Uterus (tissue), 4 donors: ENCODE results near the gene OBP2A. TPM values are rescaled to one million over a fixed set of nuclear protein-coding genes. Genes with fewer than 3 reads are reported as not detected.

ENCODE experiments used
- DNase-seq, 2 donors: peaks; one replicate each; pipeline ENCODE4 v3.0.0-alpha.2; 2019 to 2020
- H3K27ac ChIP-seq, 2 donors: fragments of 200-600 bp; sonication (generic); 1 replicate in 1 of 2; 2 replicates in 1 of 2; pipeline ENCODE4 v1.5.1; 2016 to 2018
- H3K27me3 ChIP-seq, 2 donors: fragments of 200-600 bp; sonication (generic); one replicate each; pipeline ENCODE4 v1.5.1; 2018 to 2019; ENCODE audit warnings: control low read depth in 1 of 2
- H3K36me3 ChIP-seq, 2 donors: fragments of 200-600 bp; sonication (generic); one replicate each; pipeline ENCODE4 v1.5.1; 2019; ENCODE audit warnings: control low read depth in 1 of 2
- H3K4me1 ChIP-seq, 2 donors: fragments of 200-600 bp; sonication (generic); one replicate each; pipeline ENCODE4 v1.5.1; 2018 to 2019; ENCODE audit warnings: control low read depth in 1 of 2
- H3K4me3 ChIP-seq, 2 donors: fragments of 200-600 bp; sonication (generic); 1 replicate in 1 of 2; 2 replicates in 1 of 2; pipeline ENCODE4 v1.5.1; 2018 to 2019; ENCODE audit warnings: mild to moderate bottlenecking in 1 of 2
- H3K9me3 ChIP-seq, 2 donors: fragments of 200-600 bp; sonication (generic); one replicate each; pipeline ENCODE4 v1.5.1; 2019; ENCODE audit warnings: control low read depth in 1 of 2
- CTCF ChIP-seq, 4 experiments: fragments of 200-600 bp in 2 of 4; fragments of 450-650 bp in 2 of 4; sonication (generic) in 2 of 4; IDR thresholded peaks; one replicate each; pipeline ENCODE4 v1.5.1; 2016 to 2019; ENCODE audit warnings: antibody characterized with exemption in 4 of 4, mild to moderate bottlenecking in 2 of 4, moderate library complexity in 1 of 4
- POLR2A ChIP-seq, 2 donors: fragments of 450-650 bp; IDR thresholded peaks; one replicate each; pipeline ENCODE4 v1.6.1; 2016; ENCODE audit warnings: antibody characterized with exemption in 2 of 2, mild to moderate bottlenecking in 1 of 2, moderate library complexity in 1 of 2
- intact Hi-C: fragments of 100-400 bp; cut with DNase I; formaldehyde crosslinking; loops from one replicate; pipeline ENCODE4 v1.15.1; 2023; ENCODE audit warnings: low total_unique reads
- total RNA-seq, 4 donors: library from RNA; depleted of rRNA in 3 of 4; stranded (reverse); fragments of >200 nt in 3 of 4; gene quantifications; one replicate each; pipeline versions ENCODE4 v1.1.0 to v1.2.4, GENCODE V29; 2014 to 2023
- donor health status: DM: yes; HTN: yes; CAD: no.

The OBP2A gene
- total RNA-seq, 4 donors from 2014 or later, result not detected

GRCh38 chr9:135555203-135555602 lies 9.3 kb downstream of the OBP2A start:
- no peaks in the 10 kb centered on the region for H3K27me3 ChIP-seq
- TF ChIP-seq POLR2A (IDR thresholded peaks at IDR 0.05) (no peak), CTCF (IDR thresholded peaks at IDR 0.05) (no peak)
- no peak for DNase-seq
- no peaks in the 10 kb centered on the region for H3K36me3 ChIP-seq
- H3K4me3 ChIP-seq, result no peak overlapping the region
- no peak overlapping the region for H3K27ac ChIP-seq
- no peaks in the 10 kb centered on the region for H3K4me1 ChIP-seq
- intact Hi-C loops, result no loop called here
- H3K9me3 ChIP-seq, result no peaks in the 10 kb centered on the region

- H3K36me3 ChIP-seq, result no peaks in the 10 kb centered on the region
- DNase-seq, result no peak
- no peaks in the 10 kb centered on the region for H3K9me3 ChIP-seq
- no peak overlapping the region for H3K4me3 ChIP-seq
- TF ChIP-seq POLR2A (IDR thresholded peaks at IDR 0.05), result no peak
- no peak for TF ChIP-seq CTCF (IDR thresholded peaks at IDR 0.05)
- no peak overlapping the region for H3K27ac ChIP-seq
- intact Hi-C loops, result no loop called here
- no peaks in the 10 kb centered on the region for H3K4me1 ChIP-seq
- no peaks in the 10 kb centered on the region for H3K27me3 ChIP-seq
These were observed 10.0 kb downstream of the OBP2A start for GRCh38 chr9:135555910-135556309.

- Histone ChIP-seq H3K36me3 (no peaks in the 10 kb centered on the region), H3K4me3 (no peak overlapping the region), H3K9me3 (no peaks in the 10 kb centered on the region), H3K27me3 (no peaks in the 10 kb centered on the region), H3K4me1 (no peaks in the 10 kb centered on the region), H3K27ac (no peak overlapping the region)
- intact Hi-C loops, result no loop called here
- no peak for TF ChIP-seq POLR2A (IDR thresholded peaks at IDR 0.05)
- no peak for TF ChIP-seq CTCF (IDR thresholded peaks at IDR 0.05)
- no peak for DNase-seq
These were observed 13.7 kb downstream of the OBP2A start for GRCh38 chr9:135559606-135560005.

GRCh38 chr9:135561391-135562234 lies 15.7 kb downstream of the OBP2A start, which contains the start of gene PAEP:
PAEP (plus strand) TSS chr9:135561756.
- no peaks in the 10 kb centered on the region for H3K36me3 ChIP-seq
- H3K27me3 ChIP-seq, result no peaks in the 10 kb centered on the region
- H3K4me1 ChIP-seq, result no peaks in the 10 kb centered on the region
- H3K27ac ChIP-seq, result no peak within 1 kb of the TSS
- H3K9me3 ChIP-seq, result no peaks in the 10 kb centered on the region
- H3K4me3 ChIP-seq, result no peak within 1 kb of the TSS
- intact Hi-C loops, result no loop called here
- TF ChIP-seq POLR2A (IDR thresholded peaks at IDR 0.05) (no peak), CTCF (IDR thresholded peaks at IDR 0.05) (no peak)
- DNase-seq, result no peak

- Histone ChIP-seq H3K4me3 (no peak overlapping the region), H3K4me1 (no peaks in the 10 kb centered on the region), H3K9me3 (no peaks in the 10 kb centered on the region), H3K27me3 (no peaks in the 10 kb centered on the region), H3K27ac (no peak overlapping the region), H3K36me3 (no peaks in the 10 kb centered on the region)
- no peak for DNase-seq
- intact Hi-C loops, result no loop called here
- no peak for TF ChIP-seq CTCF (IDR thresholded peaks at IDR 0.05)
- TF ChIP-seq POLR2A (IDR thresholded peaks at IDR 0.05), result no peak
These were observed 16.4 kb downstream of the OBP2A start for GRCh38 chr9:135562235-135562745.
